ENCODE results near the gene ETS1. TPM values are rescaled to one million over a fixed set of nuclear protein-coding genes. Genes with fewer than 3 reads are reported as not detected.

ETS1 gene
- total RNA-seq, 1 experiment from 2014 or later: 29.9 TPM

GRCh38 chr11:128604723-128605122, 17.4 kb upstream of the ETS1 start:
- H3K27me3 ChIP-seq (ENCODE audit: insufficient read depth, low read length): no peaks in the 10 kb centered on the region
- WGBS (ENCODE audit: extremely low coverage, insufficient read length, low lambda C conversion rate): no CpG with 5 or more reads among the region's 5 CpGs
- H3K18ac ChIP-seq (ENCODE audit: insufficient read length, low read depth, low read length): no peak overlapping the region

More at GRCh38 chr11:128604723-128605122, 17.4 kb upstream of the ETS1 start:
- Mint-ChIP-seq H3K4me1 (peaks cover 23 to 28% of the 10 kb centered on the region in 2 experiments), H3K9me3 (no peaks in the 10 kb centered on the region), H3K4me3 (no peak overlapping the region), H3K36me3 (ENCODE audit: insufficient read depth in 1 of 3, low read depth in 3 of 3) (no peaks in the 10 kb centered on the region), H3K27me3 (ENCODE audit: low read depth) (peaks cover 5% of the 10 kb centered on the region), H3K27ac (no peak overlapping the region)
- no peak overlapping the region for H3K23ac ChIP-seq (ENCODE audit: insufficient read length, low read depth, low read length)
- TF ChIP-seq CTCF (conservative IDR thresholded peaks at IDR 0.05): no peak
- no peak overlapping the region for H4K5ac ChIP-seq (ENCODE audit: insufficient read length, low read depth, low read length)
- H3K79me2 ChIP-seq (ENCODE audit: insufficient read depth, low read length): no peaks in the 10 kb centered on the region
- H2BK12ac ChIP-seq (ENCODE audit: insufficient read length, low read depth, low read length): no peak overlapping the region
- H4K91ac ChIP-seq (ENCODE audit: insufficient read length, low read depth, low read length): no peak overlapping the region
- no peaks in the 10 kb centered on the region for H3K23me2 ChIP-seq (ENCODE audit: insufficient read length, low read depth, low read length, poor library complexity, severe bottlenecking)
- H3K4me2 ChIP-seq (ENCODE audit: insufficient read depth, insufficient read length, low read length): no peak overlapping the region
- no peak overlapping the region for H3K27ac ChIP-seq (ENCODE audit: insufficient read length, low read depth, low read length)
- no peak overlapping the region for H2BK20ac ChIP-seq (ENCODE audit: low read depth, low read length, poor library complexity, severe bottlenecking)
- H3K4ac ChIP-seq (ENCODE audit: low read depth, low read length): no peak overlapping the region
- H4K8ac ChIP-seq (replicated peaks; ENCODE audit: insufficient read length, low read depth, low read length): no peak overlapping the region
- no peak overlapping the region for H3K9ac ChIP-seq (ENCODE audit: extremely low read depth, insufficient read length, low read length)
- no peaks in the 10 kb centered on the region for H4K20me1 ChIP-seq (ENCODE audit: control insufficient read depth, insufficient read depth, insufficient read length)
- H2BK5ac ChIP-seq (ENCODE audit: insufficient read length, low read length): no peak overlapping the region
- no peak overlapping the region for H2AK5ac ChIP-seq (ENCODE audit: insufficient read length, low read length)
- H3K14ac ChIP-seq (ENCODE audit: insufficient read depth, low read length): no peak overlapping the region
- no peak overlapping the region for H3T11ph ChIP-seq (ENCODE audit: low read length)
- peaks cover 5% of the 10 kb centered on the region; the same call in 1 of the 2 replicates for H3K4me1 ChIP-seq (ENCODE audit: insufficient read depth, low read length)
- no peak overlapping the region for H3K56ac ChIP-seq (ENCODE audit: insufficient read length, low read depth, low read length)
- H2BK15ac ChIP-seq (ENCODE audit: low read depth, low read length): no peak overlapping the region
- no peak overlapping the region for H2BK120ac ChIP-seq (ENCODE audit: low read depth, low read length, poor library complexity, severe bottlenecking)
- DNase-seq: no peak
- H2AFZ ChIP-seq (ENCODE audit: low read length): no peak overlapping the region
- no peaks in the 10 kb centered on the region for H3K9me3 ChIP-seq (ENCODE audit: control insufficient read depth, low read depth, low read length)
- H3K79me1 ChIP-seq (ENCODE audit: insufficient read depth, low read depth, low read length, poor library complexity, severe bottlenecking): no peaks in the 10 kb centered on the region

Measured in H9 (cell line).